ENCODE measurements around the gene USP25.
A peak's percentile ranks its signal among the peaks of the same experiment; 100 is the strongest.

Gene USP25

DNA sequence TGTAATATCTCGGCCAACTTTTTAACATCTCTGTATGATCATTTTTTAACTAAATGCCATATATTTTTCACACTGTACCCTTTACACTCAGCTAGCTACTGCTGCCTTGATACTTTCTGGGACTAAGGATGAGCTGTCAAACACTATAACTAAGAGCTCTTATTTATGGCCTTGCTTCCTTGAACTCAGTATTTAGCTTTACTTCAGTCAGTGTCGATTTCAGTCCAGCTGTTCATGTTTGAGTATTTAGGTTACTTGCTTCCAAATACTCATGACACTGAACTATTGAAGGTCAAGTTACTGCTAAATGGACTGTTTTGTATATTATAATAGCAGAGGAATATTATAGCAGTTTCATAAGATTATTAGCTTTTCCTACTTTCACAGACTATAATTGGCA, 25.9 kb upstream of the USP25 start:
- DNase-seq (ENCODE audit: low read depth) = no peak
- H3K4me3 ChIP-seq (ENCODE audit: low read depth, low read length) = no peak overlapping the region
- TF ChIP-seq MYC (IDR thresholded peaks at IDR 0.05; ENCODE audit: low read depth, low read length) (no peak), POLR2A (IDR thresholded peaks at IDR 0.05; ENCODE audit: extremely low read depth, insufficient read length) (no peak)
- TF ChIP-seq, protein P1, sequence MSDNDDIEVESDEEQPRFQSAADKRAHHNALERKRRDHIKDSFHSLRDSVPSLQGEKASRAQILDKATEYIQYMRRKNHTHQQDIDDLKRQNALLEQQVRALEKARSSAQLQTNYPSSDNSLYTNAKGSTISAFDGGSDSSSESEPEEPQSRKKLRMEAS (IDR thresholded peaks at IDR 0.05; ENCODE audit: low read depth, low read length) = no peak
- TF ChIP-seq, protein P2, sequence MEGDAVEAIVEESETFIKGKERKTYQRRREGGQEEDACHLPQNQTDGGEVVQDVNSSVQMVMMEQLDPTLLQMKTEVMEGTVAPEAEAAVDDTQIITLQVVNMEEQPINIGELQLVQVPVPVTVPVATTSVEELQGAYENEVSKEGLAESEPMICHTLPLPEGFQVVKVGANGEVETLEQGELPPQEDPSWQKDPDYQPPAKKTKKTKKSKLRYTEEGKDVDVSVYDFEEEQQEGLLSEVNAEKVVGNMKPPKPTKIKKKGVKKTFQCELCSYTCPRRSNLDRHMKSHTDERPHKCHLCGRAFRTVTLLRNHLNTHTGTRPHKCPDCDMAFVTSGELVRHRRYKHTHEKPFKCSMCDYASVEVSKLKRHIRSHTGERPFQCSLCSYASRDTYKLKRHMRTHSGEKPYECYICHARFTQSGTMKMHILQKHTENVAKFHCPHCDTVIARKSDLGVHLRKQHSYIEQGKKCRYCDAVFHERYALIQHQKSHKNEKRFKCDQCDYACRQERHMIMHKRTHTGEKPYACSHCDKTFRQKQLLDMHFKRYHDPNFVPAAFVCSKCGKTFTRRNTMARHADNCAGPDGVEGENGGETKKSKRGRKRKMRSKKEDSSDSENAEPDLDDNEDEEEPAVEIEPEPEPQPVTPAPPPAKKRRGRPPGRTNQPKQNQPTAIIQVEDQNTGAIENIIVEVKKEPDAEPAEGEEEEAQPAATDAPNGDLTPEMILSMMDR (IDR thresholded peaks at IDR 0.05; ENCODE audit: low read depth, low read length) = no peak

GRCh38 chr21:15706696-15707095, 23.1 kb upstream of the USP25 start:
- TF ChIP-seq POLR2A (IDR thresholded peaks at IDR 0.05; ENCODE audit: extremely low read depth, insufficient read length) = no peak
- TF ChIP-seq, protein P2 (IDR thresholded peaks at IDR 0.05; ENCODE audit: low read depth, low read length) = no peak
- TF ChIP-seq MYC (IDR thresholded peaks at IDR 0.05; ENCODE audit: low read depth, low read length) = no peak
- TF ChIP-seq, protein P1 (IDR thresholded peaks at IDR 0.05; ENCODE audit: low read depth, low read length) = no peak

DNA sequence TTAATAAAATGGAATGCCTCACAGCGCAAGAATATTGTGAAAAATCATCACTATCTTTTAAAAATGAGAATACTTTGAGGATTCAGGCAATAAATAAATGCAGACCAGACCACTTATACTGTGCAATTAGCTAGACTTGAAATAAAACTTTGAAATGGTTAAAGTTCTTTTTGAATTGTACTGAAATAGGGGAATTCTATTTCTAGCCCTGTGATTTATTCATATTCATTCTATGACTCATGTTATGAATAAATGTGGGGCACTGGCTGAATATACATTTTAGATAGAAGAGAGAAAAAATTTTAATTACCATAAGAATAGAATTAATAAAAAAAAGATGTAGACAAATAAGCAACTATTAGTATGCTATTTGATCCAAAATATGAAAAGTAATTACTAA, 16.4 kb upstream of the USP25 start:
- DNase-seq (ENCODE audit: low read depth) = no peak
- TF ChIP-seq, protein P1 (IDR thresholded peaks at IDR 0.05; ENCODE audit: low read depth, low read length) = no peak
- TF ChIP-seq, protein P2 (IDR thresholded peaks at IDR 0.05; ENCODE audit: low read depth, low read length) = no peak
- no peak for TF ChIP-seq MYC (IDR thresholded peaks at IDR 0.05; ENCODE audit: low read depth, low read length)
- no peak for TF ChIP-seq POLR2A (IDR thresholded peaks at IDR 0.05; ENCODE audit: extremely low read depth, insufficient read length)
- H3K4me3 ChIP-seq (ENCODE audit: low read depth, low read length) = no peak overlapping the region

More at GRCh38 chr21:15706696-15707095, 23.1 kb upstream of the USP25 start:
- DNase-seq (ENCODE audit: low read depth) = peak; percentile 26
- no peak overlapping the region for H3K4me3 ChIP-seq (ENCODE audit: low read depth, low read length)

GRCh38 chr21:15718711-15719110, 11.1 kb upstream of the USP25 start:
- TF ChIP-seq POLR2A (IDR thresholded peaks at IDR 0.05; ENCODE audit: extremely low read depth, insufficient read length) (no peak), MYC (IDR thresholded peaks at IDR 0.05; ENCODE audit: low read depth, low read length) (no peak)
- TF ChIP-seq, protein P2 (IDR thresholded peaks at IDR 0.05; ENCODE audit: low read depth, low read length) = no peak
- TF ChIP-seq, protein P1 (IDR thresholded peaks at IDR 0.05; ENCODE audit: low read depth, low read length) = no peak
- no peak for DNase-seq (ENCODE audit: low read depth)

GRCh38 chr21:15719976-15720375, 9.8 kb upstream of the USP25 start:
- no peak overlapping the region for H3K4me3 ChIP-seq (ENCODE audit: low read depth, low read length)
- no peak for TF ChIP-seq MYC (IDR thresholded peaks at IDR 0.05; ENCODE audit: low read depth, low read length)
- no peak for TF ChIP-seq POLR2A (IDR thresholded peaks at IDR 0.05; ENCODE audit: extremely low read depth, insufficient read length)
- TF ChIP-seq, protein P1 (IDR thresholded peaks at IDR 0.05; ENCODE audit: low read depth, low read length) = no peak
- TF ChIP-seq, protein P2 (IDR thresholded peaks at IDR 0.05; ENCODE audit: low read depth, low read length) = no peak
- DNase-seq (ENCODE audit: low read depth) = no peak

More at GRCh38 chr21:15718711-15719110, 11.1 kb upstream of the USP25 start:
- no peak overlapping the region for H3K4me3 ChIP-seq (ENCODE audit: low read depth, low read length)
